ENCODE data around the gene ACSL4.
"Not testable (repeated sequence)": the region's sequence is repeated elsewhere in the genome, so short reads cannot be mapped to it uniquely, and the experiment has no call there.

The ACSL4 gene

GRCh38 chrX:109672239-109672638 lies 60.8 kb downstream of the ACSL4 start:
- in situ Hi-C loops (cut with MboI; ENCODE audit: low sequenced_read_pairs), result no loop called here

GRCh38 chrX:109671170-109671569 lies 61.9 kb downstream of the ACSL4 start:
- in situ Hi-C loops (cut with MboI; ENCODE audit: low sequenced_read_pairs), result not testable (repeated sequence)

GRCh38 chrX:109667986-109668385 lies 65.1 kb downstream of the ACSL4 start:
- in situ Hi-C loops (cut with MboI; ENCODE audit: low sequenced_read_pairs), result no loop called here

- in situ Hi-C loops (cut with MboI; ENCODE audit: low sequenced_read_pairs), result no loop called here
These were observed 72.5 kb downstream of the ACSL4 start for GRCh38 chrX:109660435-109661143.

GRCh38 chrX:109658391-109658790 lies 74.7 kb downstream of the ACSL4 start:
- in situ Hi-C loops (cut with MboI; ENCODE audit: low sequenced_read_pairs), result no loop called here

GRCh38 chrX:109657364-109657763 lies 75.7 kb downstream of the ACSL4 start:
- in situ Hi-C loops (cut with MboI; ENCODE audit: low sequenced_read_pairs), result not testable (repeated sequence)

- in situ Hi-C loops (cut with MboI; ENCODE audit: low sequenced_read_pairs), result no loop called here
These were observed 76.3 kb downstream of the ACSL4 start for GRCh38 chrX:109656774-109657173.

- in situ Hi-C loops (cut with MboI; ENCODE audit: low sequenced_read_pairs), result no loop called here
These were observed 77.4 kb downstream of the ACSL4 start for GRCh38 chrX:109655502-109656201.

- in situ Hi-C loops (cut with MboI; ENCODE audit: low sequenced_read_pairs), result no loop called here
These were observed 78.4 kb downstream of the ACSL4 start for GRCh38 chrX:109654516-109655109.

- in situ Hi-C loops (cut with MboI; ENCODE audit: low sequenced_read_pairs), result not testable (repeated sequence)
These were observed 88.4 kb downstream of the ACSL4 start for GRCh38 chrX:109644671-109645070.

- in situ Hi-C loops (cut with MboI; ENCODE audit: low sequenced_read_pairs), result no loop called here
These were observed 89.4 kb downstream of the ACSL4 start for GRCh38 chrX:109643687-109644086.

- in situ Hi-C loops (cut with MboI; ENCODE audit: low sequenced_read_pairs), result no loop called here
These were observed 94.9 kb downstream of the ACSL4 start for GRCh38 chrX:109638158-109638557.

- in situ Hi-C loops (cut with MboI; ENCODE audit: low sequenced_read_pairs), result not testable (repeated sequence)
These were observed 95.6 kb downstream of the ACSL4 start for GRCh38 chrX:109637477-109637876.

GRCh38 chrX:109635146-109635545 lies 97.9 kb downstream of the ACSL4 start:
- in situ Hi-C loops (cut with MboI; ENCODE audit: low sequenced_read_pairs), result no loop called here

- in situ Hi-C loops (cut with MboI; ENCODE audit: low sequenced_read_pairs), result no loop called here
These were observed 100.1 kb downstream of the ACSL4 start for GRCh38 chrX:109632906-109633504.

- in situ Hi-C loops (cut with MboI; ENCODE audit: low sequenced_read_pairs), result no loop called here
These were observed 103.7 kb downstream of the ACSL4 start for GRCh38 chrX:109629310-109629709.

GRCh38 chrX:109626637-109627036 lies 106.4 kb downstream of the ACSL4 start:
- in situ Hi-C loops (cut with MboI; ENCODE audit: low sequenced_read_pairs), result no loop called here

- in situ Hi-C loops (cut with MboI; ENCODE audit: low sequenced_read_pairs), result no loop called here
These were observed 108.1 kb downstream of the ACSL4 start, which contains the start of gene KCNE5 for GRCh38 chrX:109624641-109625616. Gene KCNE5 (minus strand): TSS chrX:109625172. CDS start chrX:109625020, 152 bp downstream.

GRCh38 chrX:109623997-109624396 lies 109.1 kb downstream of the ACSL4 start:
- in situ Hi-C loops (cut with MboI; ENCODE audit: low sequenced_read_pairs), result no loop called here

- in situ Hi-C loops (cut with MboI; ENCODE audit: low sequenced_read_pairs), result no loop called here
These were observed 110.8 kb downstream of the ACSL4 start for GRCh38 chrX:109622270-109622669.

Measured in hTERT RPE-1 (cell line).